D721Med (cell line): ENCODE results near the gene ST3GAL4.

Experiments used
- DNase-seq: peaks from one replicate; pipeline ENCODE4 v3.0.0; 2011; ENCODE audit warnings: low spot score; ENCODE audit not compliant: insufficient read length
- FAIRE-seq: peaks from 2 replicates; lab custom pipeline; 2011; peaks lifted over from hg19 to GRCh38; lab: Jason Lieb, UNC
- CTCF ChIP-seq: IDR thresholded peaks from 2 replicates; pipeline ENCODE4 v1.5.1; 2012; ENCODE audit warnings: mild to moderate bottlenecking, control low read depth; ENCODE audit not compliant: insufficient read depth; ENCODE audit errors: missing control alignments

The ST3GAL4 gene

GRCh38 chr11:126311401-126312291 is 43.8 kb upstream of the ST3GAL4 start:
- no peak for FAIRE-seq
- DNase-seq = no peak
- TF ChIP-seq CTCF = no peak

DNA sequence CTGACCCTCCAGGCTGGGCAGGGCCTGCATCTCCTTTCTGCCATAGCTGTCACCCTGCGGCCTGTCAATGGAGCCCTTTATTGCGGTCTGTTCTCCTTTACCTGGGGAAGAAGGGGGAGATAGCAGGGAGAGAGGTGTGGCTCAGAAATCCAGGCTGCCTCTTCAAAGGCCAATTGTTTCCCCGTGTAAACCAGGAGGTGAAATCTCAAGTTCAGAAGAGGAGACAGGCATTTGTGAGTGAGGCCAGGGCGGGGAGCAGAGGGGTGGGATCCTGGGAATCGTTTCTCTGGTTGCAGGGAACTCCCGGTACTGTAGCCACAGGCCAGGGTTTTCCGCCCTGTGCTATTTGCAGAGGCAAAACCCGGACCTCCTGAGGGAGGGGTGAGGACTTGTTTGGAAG is 42.5 kb upstream of the ST3GAL4 start:
- FAIRE-seq (no peak), DNase-seq (no peak)

DNA sequence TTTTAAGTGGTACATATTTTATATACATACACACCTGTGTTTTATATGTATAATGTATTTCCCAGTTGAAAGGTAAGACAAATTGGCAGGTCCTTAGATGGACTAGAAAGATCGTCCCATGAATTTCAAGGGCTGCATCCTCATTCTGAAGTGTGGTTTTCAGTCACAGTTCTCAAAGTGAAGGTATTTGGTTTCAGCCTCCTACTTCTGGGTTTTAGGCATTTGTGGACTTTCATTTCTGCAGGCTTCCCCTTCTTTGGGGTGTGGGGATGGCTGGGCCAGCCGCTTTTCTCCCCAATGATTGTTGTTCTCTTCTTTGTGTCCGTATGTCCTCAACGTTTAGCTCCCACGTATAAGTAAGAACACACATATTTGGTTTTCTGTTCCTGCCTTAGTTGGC is 41.7 kb upstream of the ST3GAL4 start:
- no peak for DNase-seq
- FAIRE-seq = no peak
- TF ChIP-seq CTCF = no peak

More for the DNA sequence above, 42.5 kb upstream of the ST3GAL4 start:
- no peak for TF ChIP-seq CTCF

- FAIRE-seq (no peak), DNase-seq (no peak)
- no peak for TF ChIP-seq CTCF
Measured at GRCh38 chr11:126317432-126317755, 38.1 kb upstream of the ST3GAL4 start.

- TF ChIP-seq CTCF = no peak
- FAIRE-seq = no peak
- DNase-seq = no peak
Measured at GRCh38 chr11:126317756-126318573, 37.5 kb upstream of the ST3GAL4 start.

DNA sequence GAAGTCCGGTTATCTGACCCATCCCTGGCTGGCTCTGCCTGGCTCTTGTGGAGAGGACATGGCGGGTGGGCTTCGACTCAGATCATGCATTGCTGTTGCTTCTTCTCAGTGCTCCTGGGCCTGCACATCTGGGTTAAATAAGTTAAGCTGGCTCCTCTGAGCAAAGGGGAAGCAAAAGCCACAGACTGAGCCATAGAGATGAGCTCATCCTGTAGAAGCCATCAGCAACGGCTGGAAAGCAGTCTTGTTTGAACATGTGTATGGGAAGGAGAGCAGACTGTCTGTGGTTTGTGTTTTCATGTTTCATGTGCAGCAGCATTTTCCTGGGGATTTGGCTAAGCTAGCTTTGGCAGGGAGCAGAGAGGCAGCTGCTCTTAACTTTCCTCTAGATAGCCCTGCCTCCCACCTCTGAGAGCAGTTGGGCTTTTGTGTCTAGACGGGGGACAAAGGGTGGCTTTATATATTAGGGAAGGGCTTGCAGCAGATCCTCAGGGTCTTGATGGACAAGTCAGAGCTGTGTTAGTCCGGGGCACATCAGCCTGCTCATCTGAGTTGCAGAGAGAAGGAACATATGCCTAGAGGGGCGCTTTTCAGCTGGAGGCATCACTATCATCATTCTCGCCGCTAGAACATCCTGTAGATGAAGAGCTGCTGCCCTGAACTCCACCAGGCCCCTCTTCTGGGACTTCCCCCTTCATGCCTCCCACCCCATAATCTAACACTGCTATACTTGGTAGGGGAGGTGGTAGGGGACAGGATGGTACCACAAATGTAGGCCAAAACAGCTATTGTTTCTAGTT is 36.7 kb upstream of the ST3GAL4 start:
- no peak for FAIRE-seq
- no peak for TF ChIP-seq CTCF
- DNase-seq = no peak
